Measurements from ENCODE around the gene RPTN.

The RPTN gene

GRCh38 chr1:152108882-152109222 lies 50.2 kb downstream of the RPTN start:
- Histone ChIP-seq H3K9me2 (replicated peaks; ENCODE audit: insufficient read depth, low read length) (no peaks in the 10 kb centered on the region), H3K4me2 (ENCODE audit: low read depth, low read length, poor library complexity, severe bottlenecking) (no peak overlapping the region), H2AFZ (ENCODE audit: low read depth, low read length, severe bottlenecking) (no peak overlapping the region), H3K27ac (ENCODE audit: low read depth, low read length) (no peak overlapping the region), H3K27me3 (ENCODE audit: low read length) (no peaks in the 10 kb centered on the region), H4K20me1 (ENCODE audit: low read depth, low read length) (no peaks in the 10 kb centered on the region), H3F3A (ENCODE audit: insufficient read depth) (no peaks in the 10 kb centered on the region), H3K79me2 (ENCODE audit: insufficient read depth, low read length) (no peaks in the 10 kb centered on the region), H3K9ac (ENCODE audit: low read length) (no peak overlapping the region), H3K36me3 (ENCODE audit: low read length) (no peaks in the 10 kb centered on the region), H3K4me3 (ENCODE audit: insufficient read depth, low read length, poor library complexity, severe bottlenecking) (no peak overlapping the region), H3K9me3 (ENCODE audit: insufficient read depth, low read length) (no peaks in the 10 kb centered on the region)
- TF ChIP-seq EZH2phosphoT487 (conservative IDR thresholded peaks at IDR 0.05; ENCODE audit: low read length), result no peak
- TF ChIP-seq, protein P1, sequence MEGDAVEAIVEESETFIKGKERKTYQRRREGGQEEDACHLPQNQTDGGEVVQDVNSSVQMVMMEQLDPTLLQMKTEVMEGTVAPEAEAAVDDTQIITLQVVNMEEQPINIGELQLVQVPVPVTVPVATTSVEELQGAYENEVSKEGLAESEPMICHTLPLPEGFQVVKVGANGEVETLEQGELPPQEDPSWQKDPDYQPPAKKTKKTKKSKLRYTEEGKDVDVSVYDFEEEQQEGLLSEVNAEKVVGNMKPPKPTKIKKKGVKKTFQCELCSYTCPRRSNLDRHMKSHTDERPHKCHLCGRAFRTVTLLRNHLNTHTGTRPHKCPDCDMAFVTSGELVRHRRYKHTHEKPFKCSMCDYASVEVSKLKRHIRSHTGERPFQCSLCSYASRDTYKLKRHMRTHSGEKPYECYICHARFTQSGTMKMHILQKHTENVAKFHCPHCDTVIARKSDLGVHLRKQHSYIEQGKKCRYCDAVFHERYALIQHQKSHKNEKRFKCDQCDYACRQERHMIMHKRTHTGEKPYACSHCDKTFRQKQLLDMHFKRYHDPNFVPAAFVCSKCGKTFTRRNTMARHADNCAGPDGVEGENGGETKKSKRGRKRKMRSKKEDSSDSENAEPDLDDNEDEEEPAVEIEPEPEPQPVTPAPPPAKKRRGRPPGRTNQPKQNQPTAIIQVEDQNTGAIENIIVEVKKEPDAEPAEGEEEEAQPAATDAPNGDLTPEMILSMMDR (IDR thresholded peaks at IDR 0.05; ENCODE audit: insufficient read depth, low read length, poor library complexity, severe bottlenecking), result no peak

DNA sequence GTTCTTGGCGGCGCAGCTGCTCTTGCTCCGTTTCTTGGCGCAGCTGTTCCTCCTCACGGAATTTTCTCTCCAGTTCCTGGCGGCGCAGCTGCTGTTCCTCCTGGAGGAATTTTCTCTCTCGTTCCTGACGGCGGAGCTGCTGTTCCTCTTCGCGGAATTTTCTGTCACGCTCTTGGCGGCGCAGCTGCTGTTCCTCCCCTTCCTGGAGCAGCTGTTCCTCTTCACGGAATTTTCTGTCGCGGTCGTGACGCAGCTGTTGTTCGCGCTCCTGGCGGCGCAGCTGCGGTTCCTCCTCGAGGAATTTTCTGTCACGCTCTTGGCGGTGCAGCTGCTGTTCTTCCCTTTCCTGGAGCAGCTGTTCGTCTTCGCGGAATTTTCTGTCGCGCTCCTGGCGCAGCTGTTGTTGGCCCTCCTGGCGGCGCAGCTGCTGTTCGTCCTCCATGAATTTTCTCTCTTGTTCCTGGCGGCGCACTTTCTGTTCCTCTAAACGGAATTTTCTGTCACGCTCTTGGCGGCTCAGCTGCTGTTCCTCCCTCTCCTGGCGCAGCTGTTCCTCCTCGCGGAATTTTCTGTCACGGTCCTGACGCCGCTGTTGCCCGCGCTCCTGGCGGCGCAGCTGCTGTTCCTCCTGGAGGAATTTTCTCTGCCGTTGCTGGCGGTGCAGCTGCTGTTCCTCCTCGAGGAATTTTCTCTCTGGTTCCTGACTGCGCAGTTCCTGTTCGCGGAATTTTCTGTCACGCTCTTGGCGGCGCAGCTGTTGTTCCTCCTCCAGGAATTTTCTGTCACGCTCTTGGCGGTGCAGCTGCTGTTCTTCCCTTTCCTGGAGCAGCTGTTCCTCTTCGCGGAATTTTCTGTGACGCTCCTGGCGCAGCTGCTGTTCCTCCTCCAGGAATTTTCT lies 50.8 kb downstream of the RPTN start:
- Histone ChIP-seq H3K27ac (ENCODE audit: low read depth, low read length) (no peak overlapping the region), H3K36me3 (ENCODE audit: low read length) (no peaks in the 10 kb centered on the region), H3K9ac (ENCODE audit: low read length) (no peak overlapping the region), H3K4me2 (ENCODE audit: low read depth, low read length, poor library complexity, severe bottlenecking) (no peak overlapping the region), H4K20me1 (ENCODE audit: low read depth, low read length) (no peaks in the 10 kb centered on the region), H3F3A (ENCODE audit: insufficient read depth) (no peaks in the 10 kb centered on the region), H3K9me2 (replicated peaks; ENCODE audit: insufficient read depth, low read length) (no peaks in the 10 kb centered on the region), H3K27me3 (ENCODE audit: low read length) (no peaks in the 10 kb centered on the region), H2AFZ (ENCODE audit: low read depth, low read length, severe bottlenecking) (no peak overlapping the region), H3K79me2 (ENCODE audit: insufficient read depth, low read length) (no peaks in the 10 kb centered on the region), H3K4me3 (ENCODE audit: insufficient read depth, low read length, poor library complexity, severe bottlenecking) (no peak overlapping the region), H3K9me3 (ENCODE audit: insufficient read depth, low read length) (no peaks in the 10 kb centered on the region)
- no peak for TF ChIP-seq EZH2phosphoT487 (conservative IDR thresholded peaks at IDR 0.05; ENCODE audit: low read length)
- TF ChIP-seq, protein P1 (IDR thresholded peaks at IDR 0.05; ENCODE audit: insufficient read depth, low read length, poor library complexity, severe bottlenecking), result no peak

DNA sequence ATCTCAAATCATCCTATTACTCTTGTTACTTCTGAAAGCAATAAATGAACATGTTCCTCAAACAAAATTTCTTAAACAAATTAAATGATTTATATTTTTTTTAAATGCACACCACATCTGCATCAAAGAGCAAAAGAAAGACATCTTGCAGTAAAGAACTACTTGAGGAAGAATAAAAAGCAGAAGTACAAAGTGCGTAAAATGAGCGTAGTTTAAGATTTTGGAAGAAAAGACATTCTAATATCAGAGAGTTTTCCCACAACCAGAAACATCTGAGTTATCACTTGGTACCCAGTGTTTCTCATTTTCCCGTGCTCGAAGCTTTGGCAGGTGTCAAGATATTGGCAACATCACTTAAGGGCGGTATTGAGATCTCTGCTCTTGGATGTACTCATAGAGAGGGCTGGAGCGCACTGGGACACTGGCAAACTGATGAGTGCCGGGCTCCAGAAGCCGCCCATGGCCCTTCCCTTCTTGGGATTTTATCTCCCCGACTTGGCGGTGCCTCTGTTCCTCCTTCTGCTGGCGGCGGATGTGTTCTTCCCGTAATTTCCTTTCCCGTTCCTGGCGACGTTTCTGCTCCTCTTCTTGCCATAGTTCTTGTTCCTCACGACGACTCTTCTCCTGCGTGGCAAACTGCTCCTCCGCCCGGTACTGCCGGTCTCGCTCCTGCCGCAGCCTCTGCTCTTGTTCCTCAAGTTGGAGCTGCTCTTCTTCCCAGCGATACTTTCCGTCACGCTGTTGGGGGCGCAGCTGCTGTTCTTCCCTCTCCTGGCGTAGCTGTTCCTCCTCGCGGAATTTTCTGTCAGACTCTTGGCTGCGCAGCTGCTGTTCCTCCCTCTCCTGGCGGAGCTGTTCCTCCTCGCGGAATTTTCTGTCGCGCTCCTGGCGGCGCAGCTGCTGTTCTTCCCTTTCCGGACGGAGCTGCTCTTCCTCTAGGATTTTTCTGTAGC lies 51.7 kb downstream of the RPTN start:
- H3K4me2 ChIP-seq (ENCODE audit: low read depth, low read length, poor library complexity, severe bottlenecking), result no peak overlapping the region
- no peak overlapping the region for H3K4me3 ChIP-seq (ENCODE audit: insufficient read depth, low read length, poor library complexity, severe bottlenecking)
- H3K27ac ChIP-seq (ENCODE audit: low read depth, low read length), result no peak overlapping the region
- no peaks in the 10 kb centered on the region for H3K36me3 ChIP-seq (ENCODE audit: low read length)
- no peak overlapping the region for H2AFZ ChIP-seq (ENCODE audit: low read depth, low read length, severe bottlenecking)
- no peaks in the 10 kb centered on the region for H3K9me2 ChIP-seq (replicated peaks; ENCODE audit: insufficient read depth, low read length)
- H3K27me3 ChIP-seq (ENCODE audit: low read length), result no peaks in the 10 kb centered on the region
- H3K9me3 ChIP-seq (ENCODE audit: insufficient read depth, low read length), result no peaks in the 10 kb centered on the region
- no peaks in the 10 kb centered on the region for H4K20me1 ChIP-seq (ENCODE audit: low read depth, low read length)
- TF ChIP-seq, protein P1 (IDR thresholded peaks at IDR 0.05; ENCODE audit: insufficient read depth, low read length, poor library complexity, severe bottlenecking), result no peak
- TF ChIP-seq EZH2phosphoT487 (conservative IDR thresholded peaks at IDR 0.05; ENCODE audit: low read length), result no peak
- H3K9ac ChIP-seq (ENCODE audit: low read length), result no peak overlapping the region
- H3K79me2 ChIP-seq (ENCODE audit: insufficient read depth, low read length), result no peaks in the 10 kb centered on the region
- no peaks in the 10 kb centered on the region for H3F3A ChIP-seq (ENCODE audit: insufficient read depth)

Data from SU-DHL-6 (cell line).